GM21390 (cell line): Measurements from ENCODE around the gene R3HDM2.

Source experiments
- ATAC-seq: cut with Tn5 transposase; IDR thresholded peaks from one replicate; pipeline ENCODE4 v1.9.1; 2021; ENCODE audit not compliant: unreplicated experiment

The R3HDM2 gene

DNA sequence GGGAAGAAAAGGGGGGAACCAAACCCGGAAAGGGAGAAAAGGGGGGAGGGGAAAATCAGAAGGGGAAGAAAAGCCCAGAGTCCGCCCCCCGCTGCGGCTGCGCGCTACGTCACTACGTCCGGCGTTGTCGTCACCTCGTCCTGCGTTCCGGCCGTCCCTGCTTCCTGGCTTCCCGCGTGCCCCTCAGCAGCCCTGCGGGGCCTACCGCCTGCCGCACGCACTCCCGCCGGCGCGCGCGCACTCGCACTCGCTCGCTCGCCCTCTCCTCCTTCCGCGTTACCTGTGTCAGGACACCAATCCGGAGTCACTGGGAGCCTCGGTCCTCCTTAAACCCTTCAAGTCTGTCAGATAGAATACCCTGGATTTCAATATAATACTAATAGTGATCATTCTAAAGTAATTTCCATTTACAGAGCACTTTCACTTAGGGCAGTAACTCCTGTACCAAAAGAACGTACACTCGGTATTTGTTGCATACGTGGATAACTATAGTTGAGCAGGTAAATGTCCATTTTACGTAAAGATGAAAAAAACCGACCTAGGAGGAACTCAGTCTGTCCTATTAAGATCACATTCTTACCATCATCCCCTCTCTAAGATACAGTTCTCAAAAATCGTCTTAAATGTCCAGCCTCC lies at the start of gene R3HDM2:
TSS of gene R3HDM2 (minus strand) at position 113 of the 636 bp plus-strand sequence. CDS start 120,615 bp downstream, outside the sequence.
- peak; percentile 96 for ATAC-seq

DNA sequence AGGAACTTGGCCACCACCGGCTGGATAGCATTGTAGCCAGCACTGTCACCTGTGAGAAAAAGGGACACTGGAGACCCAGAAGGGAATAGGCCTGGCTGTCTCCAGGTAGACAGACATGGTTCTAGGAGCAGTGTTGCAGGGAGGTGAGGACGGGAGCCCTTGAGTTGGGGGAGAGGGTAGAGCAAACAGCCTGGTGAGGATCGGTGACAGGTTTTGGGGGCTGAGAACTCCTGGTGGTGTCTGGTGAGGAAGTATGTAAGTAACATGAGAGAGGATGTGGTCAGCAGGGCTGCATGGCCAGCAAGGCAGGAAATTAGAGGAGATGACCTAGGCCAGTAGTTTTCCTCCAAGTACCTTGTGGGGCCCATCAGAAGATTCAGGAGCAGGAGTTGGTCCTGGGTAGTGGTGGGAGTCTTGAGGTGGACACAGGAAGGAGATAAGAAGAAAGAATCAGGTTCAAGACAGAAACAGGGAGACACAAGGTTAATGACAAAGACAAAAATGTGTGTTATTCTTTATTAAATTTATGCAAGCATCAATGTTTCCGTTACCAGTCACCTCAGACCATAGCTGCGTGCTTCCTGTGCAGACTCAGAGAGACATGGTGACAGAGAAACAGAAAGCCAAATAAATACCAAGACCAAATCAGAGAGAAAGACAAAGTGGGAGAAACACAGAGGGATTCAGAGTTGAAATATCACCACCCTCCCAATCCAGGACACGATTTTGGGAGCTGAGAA lies 48.7 kb upstream of the R3HDM2 start, which contains the start of gene ARHGAP9:
TSS of gene ARHGAP9 (minus strand) at position 491 of the 740 bp plus-strand sequence. CDS start at position 31, 460 bp downstream.
- peak; percentile 38 for ATAC-seq

DNA sequence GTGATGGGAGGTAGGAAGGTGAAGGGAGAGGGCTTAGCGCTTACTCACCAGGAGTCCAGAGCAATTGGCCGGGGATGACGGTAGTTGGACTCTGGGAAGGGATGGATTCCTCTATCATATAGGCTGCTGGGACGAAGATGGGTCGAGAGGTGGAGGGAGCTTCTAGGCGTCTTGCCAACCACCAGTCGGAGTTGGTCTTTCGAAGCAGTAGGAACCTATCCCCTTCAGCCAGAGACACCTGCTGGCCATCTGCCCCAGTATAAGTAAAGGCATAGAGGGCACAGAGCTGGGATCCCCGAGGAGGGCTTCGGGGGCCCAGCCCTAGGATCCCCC lies 48.2 kb upstream of the R3HDM2 start:
- no peak for ATAC-seq

DNA sequence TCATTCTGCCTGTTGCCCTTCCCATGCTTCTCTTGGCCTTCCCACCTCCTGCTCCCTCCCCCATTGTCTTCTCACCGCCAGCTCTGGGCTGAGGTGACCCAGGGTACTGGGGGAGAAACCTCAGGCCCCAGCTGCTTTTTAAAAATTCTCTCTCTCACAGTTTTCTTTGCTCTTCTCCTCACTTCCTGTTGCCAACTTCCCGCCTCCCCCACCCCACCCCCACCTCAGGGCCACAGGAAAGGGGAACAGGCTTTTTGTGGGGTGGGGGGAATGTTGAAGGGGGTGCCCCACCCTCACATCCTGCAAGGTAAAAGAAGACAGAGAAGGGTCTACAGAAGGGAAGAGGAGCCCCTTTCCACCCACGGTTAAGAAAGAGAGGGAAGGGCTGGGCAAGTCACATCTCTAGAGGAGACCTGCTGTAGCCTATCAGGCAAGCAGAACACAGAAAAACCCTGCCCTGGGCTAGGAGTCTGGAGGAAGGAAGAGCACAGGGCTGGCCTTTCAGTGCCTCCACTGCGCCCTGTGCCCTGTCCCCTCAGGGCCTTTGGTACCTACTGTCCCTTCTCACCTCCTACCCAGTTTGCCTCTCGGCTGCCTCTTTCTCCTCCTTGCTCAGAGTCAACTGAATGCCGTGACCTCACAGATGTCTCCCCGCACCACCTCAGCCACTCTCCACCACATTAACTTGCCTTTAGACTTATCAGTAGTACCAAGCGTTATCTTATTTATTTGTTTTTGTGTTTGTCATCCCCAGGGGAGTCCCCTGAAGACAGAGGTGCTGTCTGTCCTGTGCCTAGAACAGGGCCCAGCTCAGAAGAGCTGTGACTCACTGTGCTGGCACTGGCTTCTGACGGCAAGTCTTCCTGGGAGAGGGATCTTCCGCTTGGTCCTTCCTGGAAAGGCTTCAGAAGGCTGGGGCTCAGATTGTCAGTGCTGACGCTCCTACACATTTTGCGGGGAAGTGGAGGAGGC lies 47.2 kb upstream of the R3HDM2 start:
- ATAC-seq: peak; percentile 51

DNA sequence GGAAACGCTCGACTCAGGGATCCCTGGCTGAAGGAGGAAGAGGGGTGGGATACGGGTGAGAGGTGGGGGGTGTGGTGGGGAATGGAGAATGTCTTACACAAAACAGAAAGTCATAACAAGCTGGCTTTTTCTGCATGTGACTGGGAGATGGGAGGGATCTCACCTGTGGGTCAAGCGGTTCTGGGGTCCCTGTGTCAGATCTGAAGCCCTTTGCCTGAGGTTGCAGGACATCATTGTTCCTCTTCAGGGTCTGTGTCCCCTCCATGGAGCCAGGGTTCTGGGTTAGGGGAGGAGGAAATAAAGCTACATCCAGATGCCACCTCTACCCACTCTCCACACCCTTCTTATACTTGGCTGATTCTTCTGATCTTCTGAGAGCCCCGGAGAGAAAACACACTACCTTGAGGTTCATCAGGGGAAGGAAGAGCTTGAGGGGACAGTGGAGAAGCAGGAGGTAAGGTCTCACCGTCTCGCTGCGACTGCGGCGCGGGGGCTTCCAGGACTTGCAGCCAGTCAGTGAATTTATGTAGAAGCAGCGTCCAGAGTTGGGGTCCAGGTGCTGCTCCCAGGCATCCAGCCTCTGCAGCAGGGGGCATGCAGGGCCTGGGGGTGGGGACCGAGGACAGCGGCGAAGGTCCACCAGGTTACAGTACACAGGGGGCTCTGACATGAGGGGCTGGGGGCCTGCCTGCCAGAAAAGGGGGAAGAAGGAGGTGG lies 46.3 kb upstream of the R3HDM2 start:
- ATAC-seq: no peak

DNA sequence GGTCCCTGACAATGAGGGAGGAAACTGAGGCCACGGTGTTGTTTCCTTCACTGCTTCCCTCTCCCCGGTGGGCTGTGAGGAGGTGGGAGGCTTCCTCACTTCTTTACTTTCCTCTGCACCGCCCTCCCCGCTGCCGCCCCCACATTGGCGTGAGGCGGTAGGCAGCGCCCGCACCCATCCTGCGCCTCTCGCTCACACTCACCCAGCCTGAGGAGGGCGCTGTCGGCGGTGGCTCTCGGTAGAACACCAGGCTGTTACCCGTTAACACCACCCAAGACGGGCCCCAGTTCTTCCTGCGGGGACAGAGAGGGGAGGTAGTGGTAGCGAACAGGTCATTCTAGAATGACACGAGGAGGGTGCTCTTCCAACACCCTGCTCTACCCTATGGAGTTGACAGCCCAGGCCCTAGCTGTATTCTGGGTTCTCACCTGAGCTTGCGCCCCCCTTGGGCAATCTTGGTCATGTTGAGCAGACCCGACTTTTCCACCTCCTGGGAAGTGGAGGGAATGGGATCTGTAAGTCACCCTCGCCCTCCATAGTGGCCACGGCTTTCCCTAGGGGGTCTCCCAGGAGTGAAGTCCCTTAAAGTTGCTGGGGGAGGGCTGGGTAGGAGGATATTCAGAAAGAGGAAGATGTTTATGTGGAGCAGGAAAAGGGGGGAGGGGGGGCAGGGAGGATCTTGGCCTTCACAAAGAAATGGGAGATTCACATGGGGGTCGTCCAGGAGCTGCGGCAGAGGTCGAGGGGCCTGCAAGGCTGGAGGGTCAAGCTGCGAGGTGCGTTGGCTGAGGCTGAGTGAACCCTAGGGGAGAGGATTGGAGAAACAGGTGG lies 45.5 kb upstream of the R3HDM2 start:
- no peak for ATAC-seq

DNA sequence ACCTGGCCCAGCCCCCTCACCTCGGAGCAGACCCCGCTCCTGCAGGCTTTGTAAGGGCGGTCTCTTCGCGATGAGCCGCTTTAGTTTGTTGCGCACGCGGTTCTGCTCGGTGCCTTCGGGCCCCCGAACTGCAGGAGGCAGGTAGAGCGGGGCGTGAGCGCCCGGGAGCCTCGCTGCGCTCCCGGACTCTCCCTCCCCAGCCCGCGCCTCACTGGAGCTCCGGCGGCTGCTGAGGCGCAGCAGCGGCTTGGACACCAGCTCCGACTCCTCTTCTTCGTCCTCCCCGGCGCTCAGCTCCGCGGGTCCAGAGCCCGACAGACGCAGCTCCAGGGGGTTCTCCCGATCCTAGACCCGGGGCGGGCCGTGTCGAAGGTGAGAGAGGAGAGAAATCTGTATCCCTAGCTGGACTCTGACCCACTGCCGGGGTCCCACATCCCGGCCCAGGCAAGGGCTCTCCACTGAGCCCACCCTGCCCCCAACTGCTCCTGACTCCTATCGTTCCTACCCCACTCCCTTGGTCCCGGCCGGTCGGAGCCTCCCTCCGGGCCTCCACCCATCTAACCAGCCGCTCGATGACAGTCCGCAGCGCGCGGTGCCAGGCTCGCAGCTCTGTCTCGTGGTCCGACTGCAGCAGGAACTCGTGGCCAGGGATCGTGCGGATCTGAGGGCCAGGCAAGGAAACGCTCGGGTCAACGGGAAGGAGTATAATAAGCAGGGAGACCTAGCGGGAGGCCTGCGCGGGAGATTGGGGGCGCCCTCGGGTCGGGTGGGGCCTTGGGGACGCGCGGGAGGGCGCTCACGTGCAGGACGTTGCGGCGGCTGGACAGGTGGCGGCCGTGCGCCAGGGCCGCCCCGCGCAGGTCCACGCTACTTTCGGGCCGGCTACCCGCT lies 44.7 kb upstream of the R3HDM2 start:
- ATAC-seq: no peak

DNA sequence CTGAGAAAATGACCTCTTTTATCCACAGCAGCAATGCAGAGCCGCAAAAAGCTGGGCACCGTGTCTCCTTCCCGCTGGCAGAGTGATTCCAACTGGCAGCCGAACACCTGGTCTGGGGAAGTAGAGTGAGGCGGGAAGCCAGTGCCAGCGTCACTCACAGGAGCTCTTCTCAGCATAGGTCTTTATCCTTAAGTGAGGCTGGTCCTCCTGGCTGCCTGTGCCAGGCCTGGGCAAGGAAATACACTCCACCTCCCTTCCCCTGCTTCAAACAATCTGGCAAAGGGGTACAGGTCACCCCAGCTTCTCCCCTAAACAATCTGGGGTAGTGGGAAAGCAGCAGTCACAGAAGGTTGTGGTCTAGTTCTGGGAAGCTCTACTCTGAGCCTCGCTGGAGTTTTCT lies 44.0 kb upstream of the R3HDM2 start:
- no peak for ATAC-seq

DNA sequence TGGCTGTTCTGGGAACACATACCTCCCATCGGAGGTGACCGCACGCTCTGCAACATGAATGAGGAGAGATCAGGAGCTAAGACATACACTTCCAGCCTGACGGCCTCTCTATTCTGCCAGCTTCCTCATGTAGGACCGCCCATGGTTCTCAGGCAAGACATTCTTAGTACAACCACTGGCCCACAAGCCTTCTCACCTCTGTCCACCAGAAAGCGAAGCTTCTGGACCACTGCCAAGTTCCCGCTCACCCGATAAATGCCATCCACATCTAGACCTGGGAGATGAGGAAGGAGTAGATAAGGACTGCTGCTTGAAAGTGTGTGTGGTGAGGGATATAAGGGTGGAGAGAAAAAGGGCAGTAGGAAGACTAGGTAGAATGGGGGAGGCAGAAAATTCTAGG lies 43.6 kb upstream of the R3HDM2 start:
- ATAC-seq: no peak

DNA sequence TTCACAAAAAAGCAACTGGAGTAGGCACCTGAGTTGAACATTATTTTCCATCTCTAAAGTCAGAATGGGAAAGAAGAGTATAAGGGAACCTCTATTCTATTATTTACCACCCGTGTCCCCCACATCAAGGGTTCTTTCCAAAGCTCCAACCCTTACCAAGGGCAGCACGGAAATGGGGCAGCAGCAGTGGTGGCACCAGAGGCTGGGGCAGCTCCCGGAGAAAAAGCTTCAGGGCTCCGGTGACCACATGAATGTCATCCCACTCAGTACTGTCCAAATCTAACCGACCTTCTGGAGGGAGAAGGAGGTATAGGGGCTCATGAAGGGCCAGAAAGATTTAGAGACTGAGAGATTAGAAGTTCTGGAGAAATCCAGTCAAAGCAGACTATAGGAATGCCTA lies 43.0 kb upstream of the R3HDM2 start:
- no peak for ATAC-seq

DNA sequence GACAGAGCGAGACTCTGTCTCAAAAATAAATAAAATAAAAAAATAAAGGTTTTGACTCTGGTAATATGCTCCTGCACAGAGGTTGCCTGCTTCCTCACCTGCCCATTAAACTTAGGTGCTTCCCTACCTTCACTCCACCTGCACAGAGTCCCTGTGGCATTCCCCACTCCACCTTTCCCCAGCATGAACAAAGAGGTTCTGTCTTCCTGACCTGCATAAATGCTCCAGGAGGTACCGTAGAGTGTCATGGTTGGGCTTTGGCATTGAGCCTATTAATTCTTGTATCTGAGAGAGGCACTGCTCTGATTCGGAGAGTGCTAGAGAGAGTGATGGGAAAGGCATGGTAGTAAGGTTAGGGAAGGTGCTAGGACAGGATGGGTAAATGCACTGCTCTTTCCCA lies 42.5 kb upstream of the R3HDM2 start:
- ATAC-seq: no peak

DNA sequence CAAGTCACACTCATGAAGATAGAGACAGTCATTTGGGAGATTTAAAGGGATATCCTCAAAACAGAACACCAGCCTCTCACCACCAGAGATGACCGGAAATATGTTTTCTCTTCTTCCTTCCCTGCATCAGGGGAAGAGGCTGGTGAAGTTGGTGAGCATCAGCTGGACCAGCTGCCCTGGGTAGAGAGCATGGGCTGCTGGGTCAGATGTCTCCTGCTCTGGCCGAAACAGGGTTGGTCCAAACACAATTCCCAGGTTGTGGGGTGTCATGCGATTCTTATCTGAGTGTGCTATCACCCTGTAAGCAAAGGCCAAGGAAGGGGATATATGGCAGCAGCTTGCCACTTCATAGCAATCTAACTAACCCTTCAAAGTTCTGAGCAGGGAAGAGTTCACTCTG lies 41.5 kb upstream of the R3HDM2 start:
- no peak for ATAC-seq

DNA sequence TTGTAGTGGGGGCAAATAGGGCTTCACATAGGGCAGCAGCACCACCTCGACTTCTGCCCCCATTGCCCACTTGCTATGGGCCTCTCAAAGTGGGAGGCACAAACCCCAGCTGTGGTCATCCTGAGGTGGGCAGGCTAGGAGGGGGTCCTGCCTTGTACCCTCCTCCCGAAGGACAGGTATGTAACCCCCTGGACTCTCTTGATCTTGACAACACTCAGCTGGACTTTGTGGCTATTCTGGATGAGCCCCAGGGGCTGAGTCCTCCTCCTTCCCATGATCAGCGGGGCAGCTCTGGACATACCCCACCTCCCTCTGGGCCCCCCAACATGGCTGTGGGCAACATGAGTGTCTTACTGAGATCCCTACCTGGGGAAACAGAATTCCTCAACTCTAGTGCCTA lies 40.8 kb upstream of the R3HDM2 start:
- no peak for ATAC-seq

DNA sequence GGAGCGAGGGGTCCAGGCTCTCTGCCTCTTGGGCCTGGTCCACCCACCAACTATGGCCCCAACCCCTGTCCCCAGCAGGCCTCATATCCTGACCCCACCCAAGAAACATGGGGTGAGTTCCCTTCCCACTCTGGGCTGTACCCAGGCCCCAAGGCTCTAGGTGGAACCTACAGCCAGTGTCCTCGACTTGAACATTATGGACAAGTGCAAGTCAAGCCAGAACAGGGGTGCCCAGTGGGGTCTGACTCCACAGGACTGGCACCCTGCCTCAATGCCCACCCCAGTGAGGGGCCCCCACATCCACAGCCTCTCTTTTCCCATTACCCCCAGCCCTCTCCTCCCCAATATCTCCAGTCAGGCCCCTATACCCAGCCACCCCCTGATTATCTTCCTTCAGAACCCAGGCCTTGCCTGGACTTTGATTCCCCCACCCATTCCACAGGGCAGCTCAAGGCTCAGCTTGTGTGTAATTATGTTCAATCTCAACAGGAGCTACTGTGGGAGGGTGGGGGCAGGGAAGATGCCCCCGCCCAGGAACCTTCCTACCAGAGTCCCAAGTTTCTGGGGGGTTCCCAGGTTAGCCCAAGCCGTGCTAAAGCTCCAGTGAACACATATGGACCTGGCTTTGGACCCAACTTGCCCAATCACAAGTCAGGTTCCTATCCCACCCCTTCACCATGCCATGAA lies 40.3 kb upstream of the R3HDM2 start:
- ATAC-seq: no peak

DNA sequence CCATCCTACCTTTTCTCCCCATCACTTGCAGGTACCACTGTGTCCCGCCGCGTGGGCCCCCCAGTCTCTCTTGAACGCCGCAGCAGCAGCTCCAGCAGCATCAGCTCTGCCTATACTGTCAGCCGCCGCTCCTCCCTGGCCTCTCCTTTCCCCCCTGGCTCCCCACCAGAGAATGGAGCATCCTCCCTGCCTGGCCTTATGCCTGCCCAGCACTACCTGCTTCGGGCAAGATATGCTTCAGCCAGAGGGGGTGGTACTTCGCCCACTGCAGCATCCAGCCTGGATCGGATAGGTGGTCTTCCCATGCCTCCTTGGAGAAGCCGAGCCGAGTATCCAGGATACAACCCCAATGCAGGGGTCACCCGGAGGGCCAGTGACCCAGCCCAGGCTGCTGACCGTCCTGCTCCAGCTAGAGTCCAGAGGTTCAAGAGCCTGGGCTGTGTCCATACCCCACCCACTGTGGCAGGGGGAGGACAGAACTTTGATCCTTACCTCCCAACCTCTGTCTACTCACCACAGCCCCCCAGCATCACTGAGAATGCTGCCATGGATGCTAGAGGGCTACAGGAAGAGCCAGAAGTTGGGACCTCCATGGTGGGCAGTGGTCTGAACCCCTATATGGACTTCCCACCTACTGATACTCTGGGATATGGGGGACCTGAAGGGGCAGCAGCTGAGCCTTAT lies 39.6 kb upstream of the R3HDM2 start:
- ATAC-seq: no peak

DNA sequence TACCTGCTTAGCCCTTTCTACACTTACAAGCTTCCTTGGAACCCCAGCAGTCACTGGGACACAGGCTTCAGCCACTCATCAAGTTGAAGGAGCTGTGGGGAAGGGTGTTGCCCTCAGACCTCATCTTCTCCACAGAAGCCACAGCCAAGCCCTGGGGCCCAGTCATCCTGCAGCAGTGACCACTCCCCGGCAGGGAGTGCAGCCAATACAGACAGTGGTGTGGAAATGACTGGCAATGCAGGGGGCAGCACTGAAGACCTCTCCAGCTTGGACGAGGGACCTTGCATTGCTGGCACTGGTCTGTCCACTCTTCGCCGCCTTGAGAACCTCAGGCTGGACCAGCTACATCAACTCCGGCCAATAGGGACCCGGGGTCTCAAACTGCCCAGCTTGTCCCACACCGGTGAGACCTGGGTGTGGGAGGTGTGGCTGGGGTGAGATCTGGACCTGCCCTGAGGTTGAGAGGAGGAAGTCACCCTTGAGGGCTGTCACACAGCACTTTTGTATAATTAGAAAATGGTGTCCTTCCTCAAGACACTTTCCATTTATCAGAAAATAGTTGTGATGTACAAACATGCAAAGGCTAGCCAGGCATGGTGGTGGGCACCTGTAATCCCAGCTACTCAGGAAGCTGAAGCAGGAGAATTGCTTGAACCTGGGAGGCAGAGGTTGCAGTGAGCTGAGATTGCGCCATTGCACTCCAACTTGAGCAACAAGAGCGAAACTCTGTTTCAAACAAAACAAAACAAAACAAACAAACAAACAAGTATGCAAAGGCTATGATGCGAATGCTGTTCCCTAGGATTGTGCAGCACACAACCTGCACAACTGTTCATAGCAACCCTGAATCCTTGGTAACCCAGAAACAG lies 38.7 kb upstream of the R3HDM2 start:
- no peak for ATAC-seq

DNA sequence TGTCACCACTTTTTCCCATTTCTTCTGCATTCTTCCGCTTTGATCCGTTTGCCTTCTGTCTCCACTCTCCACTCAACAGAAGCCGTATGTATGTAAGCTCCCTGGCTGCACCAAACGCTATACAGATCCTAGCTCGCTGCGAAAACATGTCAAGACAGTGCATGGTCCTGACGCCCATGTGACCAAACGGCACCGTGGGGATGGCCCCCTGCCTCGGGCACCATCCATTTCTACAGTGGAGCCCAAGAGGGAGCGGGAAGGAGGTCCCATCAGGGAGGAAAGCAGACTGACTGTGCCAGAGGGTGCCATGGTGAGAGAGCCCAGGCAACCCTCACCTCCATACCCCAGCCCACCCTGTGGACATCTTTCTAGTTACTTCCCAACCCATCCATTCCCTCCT lies 37.1 kb upstream of the R3HDM2 start:
- no peak for ATAC-seq
